Putamen (tissue), 1 donor: ENCODE results near the gene RNF4.
A peak's percentile ranks its signal among the peaks of the same experiment; 100 is the strongest.
"Not testable (repeated sequence)": the region's sequence is repeated elsewhere in the genome, so short reads cannot be mapped to it uniquely, and the experiment has no call there.

Experiments
- DNase-seq: peaks from one replicate; pipeline ENCODE4 v3.0.0-alpha.2; 2016; ENCODE audit warnings: low spot score

The RNF4 gene

GRCh38 chr4:2534904-2535375 is 66.0 kb downstream of the RNF4 start:
- DNase-seq, result peak; percentile 12

- peak; percentile 54 for DNase-seq
Observed at GRCh38 chr4:2535376-2536192, 66.7 kb downstream of the RNF4 start.

- DNase-seq, result peak; percentile 100
Observed at GRCh38 chr4:2536193-2537010, 67.5 kb downstream of the RNF4 start, which contains the start of gene FAM193A. FAM193A (plus strand) TSS chr4:2536647; CDS start chr4:2536916, 269 bp downstream.

GRCh38 chr4:2537011-2537830 is 68.3 kb downstream of the RNF4 start:
- peak; percentile 28 for DNase-seq

- DNase-seq, result not testable (repeated sequence)
Observed at GRCh38 chr4:2543580-2544191, 74.8 kb downstream of the RNF4 start.

- no peak for DNase-seq
Observed at GRCh38 chr4:2545321-2546013, 76.6 kb downstream of the RNF4 start.

GRCh38 chr4:2546286-2546823 is 77.4 kb downstream of the RNF4 start:
- DNase-seq, result no peak

GRCh38 chr4:2546961-2547691 is 78.2 kb downstream of the RNF4 start:
- not testable (repeated sequence) for DNase-seq

- DNase-seq, result no peak
Observed at GRCh38 chr4:2551118-2551517, 82.2 kb downstream of the RNF4 start.

GRCh38 chr4:2552806-2553205 is 83.9 kb downstream of the RNF4 start:
- no peak for DNase-seq

GRCh38 chr4:2558301-2558700 is 89.4 kb downstream of the RNF4 start:
- DNase-seq, result no peak

- DNase-seq, result no peak
Observed at GRCh38 chr4:2560167-2560566, 91.3 kb downstream of the RNF4 start.
